Germinal center (tissue), 1 donor: ENCODE measurements around the gene PRKAR2B.

ENCODE experiments used
- DNase-seq: peaks from one replicate; pipeline ENCODE4 v3.0.0; 2012; ENCODE audit warnings: mixed read lengths, low spot score

PRKAR2B gene

DNA sequence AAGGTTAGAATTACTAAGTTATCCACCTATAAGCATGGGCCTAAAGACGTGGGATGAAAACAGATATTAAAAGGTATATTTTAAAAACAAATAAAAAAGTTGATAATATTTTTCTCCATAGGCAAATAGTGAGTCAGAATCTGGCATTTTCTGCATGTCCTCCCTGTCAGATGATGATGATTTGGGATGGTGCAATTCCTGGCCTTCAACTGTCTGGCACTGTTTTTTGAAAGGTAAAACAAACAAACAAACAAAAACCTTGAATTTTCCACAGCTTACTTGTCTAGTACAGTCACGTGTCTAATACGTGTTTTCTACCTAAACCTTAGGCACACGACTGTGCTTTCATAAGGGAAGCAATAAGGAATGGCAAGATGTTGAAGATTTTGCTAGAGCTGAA lies 141.7 kb downstream of the PRKAR2B start:
- DNase-seq: no peak

DNA sequence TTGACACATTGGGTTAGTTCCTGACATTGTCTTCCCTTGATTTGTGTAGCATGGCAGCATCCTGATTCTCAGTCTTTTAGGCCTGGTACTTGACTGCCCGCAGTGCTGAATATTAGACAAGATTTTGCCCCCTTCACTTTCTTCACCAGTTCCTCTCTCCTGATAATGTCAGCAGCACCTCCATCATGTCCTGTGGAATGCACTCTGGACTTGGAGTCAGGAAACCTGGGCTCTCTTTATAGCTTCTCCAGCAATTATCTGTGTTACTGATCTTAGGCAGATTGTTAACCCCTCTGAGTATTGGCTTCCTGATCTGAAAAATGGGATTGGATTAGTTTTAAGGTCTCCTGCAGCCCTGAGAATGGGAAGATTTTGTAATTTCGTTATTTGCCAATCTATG lies 143.3 kb downstream of the PRKAR2B start:
- DNase-seq: no peak

DNA sequence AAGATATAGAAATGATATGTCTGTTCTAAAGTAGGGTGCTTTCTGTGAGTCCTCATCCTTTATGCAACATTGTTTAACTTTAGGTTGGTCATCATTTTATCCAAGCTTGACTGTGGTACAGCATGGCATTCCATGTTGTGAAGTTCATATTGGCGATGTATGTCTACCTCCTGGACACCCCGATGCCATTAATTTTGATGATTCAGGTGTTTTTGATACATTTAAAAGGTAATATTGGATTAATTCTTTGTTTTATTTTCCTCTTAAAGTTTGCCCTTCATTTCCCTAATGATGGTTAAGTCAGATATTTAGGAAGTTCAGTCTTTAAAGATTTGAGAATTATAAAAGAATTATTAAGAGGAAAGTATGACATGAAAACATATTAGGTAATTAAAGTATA lies 145.6 kb downstream of the PRKAR2B start:
- no peak for DNase-seq

DNA sequence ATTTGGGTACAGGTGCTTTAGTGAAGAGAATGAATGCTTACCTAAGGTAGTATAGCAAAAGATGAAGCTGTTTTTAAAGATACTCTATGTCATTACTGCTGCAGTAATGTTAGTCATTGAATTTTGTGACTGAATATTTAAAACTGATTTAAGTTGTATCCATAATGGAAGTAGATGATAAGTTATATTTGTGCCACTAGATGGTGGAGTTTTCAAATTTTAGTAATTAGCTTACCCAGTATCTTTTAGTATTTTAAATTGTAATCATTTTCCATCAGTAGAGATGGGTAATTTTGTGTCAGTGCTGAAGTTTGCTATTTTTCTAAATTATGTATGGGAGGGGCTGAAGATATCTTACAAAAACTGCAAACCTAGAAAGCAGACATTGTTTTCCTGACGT lies 149.5 kb downstream of the PRKAR2B start:
- DNase-seq: no peak

DNA sequence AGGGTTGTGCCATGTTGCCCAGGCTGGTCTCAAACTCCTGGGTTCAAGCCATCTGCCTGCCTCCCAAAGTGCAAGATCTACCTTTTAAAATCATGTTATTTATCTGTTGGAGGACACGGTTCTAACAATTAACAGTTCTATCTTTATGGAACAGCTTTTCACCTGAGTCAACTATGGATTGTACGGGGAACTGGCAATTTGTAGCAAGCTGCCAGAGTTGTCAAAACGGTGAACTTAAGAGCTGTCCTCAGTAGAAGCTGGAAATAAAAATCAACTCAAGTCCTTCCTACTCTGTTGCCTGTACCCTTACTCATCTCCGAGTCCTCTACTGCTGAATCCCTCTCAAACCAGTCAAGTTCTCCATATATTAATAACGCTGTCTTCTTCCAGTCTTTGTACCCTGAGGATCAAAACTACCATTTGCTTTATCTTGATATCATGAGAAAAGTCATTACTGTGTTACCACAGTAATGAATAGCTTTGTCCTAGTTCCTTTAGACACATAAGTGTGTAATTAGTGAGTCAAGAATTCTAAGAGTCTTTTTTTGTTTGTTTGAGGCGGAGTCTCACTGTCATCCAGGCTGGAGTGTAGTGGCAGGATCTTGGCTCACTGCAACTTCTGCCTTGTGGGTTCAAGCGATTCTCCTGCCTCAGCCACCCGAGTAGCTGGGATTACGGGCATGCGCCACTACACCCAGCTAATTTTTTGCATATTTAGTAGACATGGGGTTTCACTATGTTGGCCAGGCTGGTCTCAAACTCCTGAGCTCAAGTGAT lies 152.5 kb downstream of the PRKAR2B start:
- no peak for DNase-seq

DNA sequence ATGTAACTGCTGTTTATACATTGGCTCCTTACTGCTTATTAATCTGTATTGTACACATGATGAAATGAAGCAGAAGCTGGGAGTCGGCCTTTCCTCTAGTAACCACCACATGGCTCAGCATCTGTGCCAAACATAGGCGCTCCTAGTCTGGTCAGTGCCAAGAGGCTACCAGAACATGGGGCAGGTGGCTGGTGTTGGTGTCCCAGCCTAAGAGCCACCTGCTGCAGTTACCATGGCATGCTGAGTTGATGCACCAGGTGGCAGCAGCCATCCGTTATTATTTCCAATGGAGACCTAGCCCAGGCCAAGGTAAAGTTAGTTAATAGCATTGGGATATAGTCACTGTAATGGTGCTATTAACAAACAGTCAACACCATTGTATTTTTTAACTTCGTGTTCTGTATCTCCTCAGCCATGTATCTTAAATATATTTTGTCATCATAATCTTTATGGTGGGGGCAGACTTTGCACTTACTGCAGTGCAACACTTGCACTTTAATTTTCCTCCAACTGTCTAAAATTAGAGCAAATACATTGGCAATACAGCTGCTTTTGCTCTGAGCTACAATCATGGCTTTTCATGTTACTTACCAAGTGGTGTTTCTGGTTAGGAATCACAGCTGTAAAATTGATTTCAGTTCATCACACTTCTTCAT lies 157.4 kb downstream of the PRKAR2B start:
- peak; percentile 43 for DNase-seq

DNA sequence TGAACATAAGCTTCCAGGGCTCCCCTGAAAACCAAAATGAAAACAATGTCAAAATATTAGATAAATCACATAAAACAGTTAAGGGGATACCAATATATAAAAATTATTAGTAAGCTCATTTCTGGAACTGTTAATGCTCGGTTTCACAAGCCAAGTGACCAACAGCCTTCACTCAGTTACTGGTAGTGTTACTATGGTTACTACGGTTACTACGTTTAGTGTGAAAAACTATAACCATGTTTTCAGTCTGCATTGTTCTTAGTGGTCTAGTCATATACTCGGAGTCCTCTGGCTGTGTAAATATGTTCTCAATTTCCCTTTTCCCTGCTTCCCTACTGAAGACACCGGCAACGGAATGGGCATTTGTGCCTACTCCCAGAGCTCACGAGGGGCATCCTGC lies 159.1 kb downstream of the PRKAR2B start:
- DNase-seq: no peak

DNA sequence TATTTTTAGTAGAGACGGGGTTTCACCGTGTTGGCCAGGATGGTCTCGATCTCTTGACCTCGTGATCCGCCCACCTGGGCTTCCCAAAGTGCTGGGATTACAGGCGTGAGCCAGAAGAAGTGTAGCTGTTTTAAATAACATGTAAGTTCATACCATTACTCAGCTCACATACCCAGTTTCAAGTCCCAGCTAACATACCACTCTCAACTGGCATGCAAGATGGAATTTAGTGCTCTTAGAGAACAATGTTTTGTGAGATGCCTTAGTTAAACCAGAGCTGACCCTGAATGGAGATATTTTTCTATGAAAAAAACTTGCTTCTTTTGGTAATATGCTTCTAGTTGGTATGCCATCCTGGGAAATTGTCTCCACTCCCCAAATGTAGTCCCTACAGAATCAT lies 161.6 kb downstream of the PRKAR2B start:
- DNase-seq: no peak

DNA sequence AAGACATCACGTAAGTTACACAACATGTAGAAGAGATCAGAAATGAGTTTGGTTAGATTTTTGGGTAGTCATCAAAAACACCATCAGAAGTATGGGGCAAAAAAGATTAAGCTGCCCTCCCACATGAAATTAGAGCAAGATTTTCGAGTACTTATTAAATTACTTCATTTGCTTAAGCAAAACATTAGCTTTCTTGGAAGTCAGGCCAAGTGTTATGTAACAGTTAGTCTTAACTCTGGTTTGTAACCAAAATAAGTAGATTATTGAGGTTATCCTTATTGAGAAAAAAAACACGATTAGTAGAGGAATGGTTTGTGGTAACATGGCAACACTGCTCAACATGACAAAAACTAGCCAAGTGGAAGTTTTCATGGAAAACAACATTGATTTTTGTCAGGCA lies 162.2 kb downstream of the PRKAR2B start:
- DNase-seq: no peak

DNA sequence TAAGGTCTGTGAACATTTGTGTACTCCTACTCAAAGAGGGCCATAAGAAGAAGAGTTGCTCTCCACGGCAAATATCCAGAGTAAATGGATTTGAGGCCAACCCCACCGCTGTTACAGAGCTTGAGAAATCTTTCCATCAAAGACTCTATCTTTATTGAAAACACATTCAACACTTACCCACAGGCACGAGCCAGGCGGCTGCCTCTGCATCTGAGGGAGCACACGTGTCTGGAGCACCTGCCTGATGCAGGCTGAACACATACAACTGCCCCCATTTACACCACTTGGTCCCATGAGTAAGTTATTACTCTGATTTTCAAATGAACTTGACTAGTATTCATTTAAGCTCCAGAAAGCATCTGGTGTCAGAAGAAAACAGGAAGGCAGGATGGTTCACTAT lies 163.0 kb downstream of the PRKAR2B start:
- DNase-seq: no peak

DNA sequence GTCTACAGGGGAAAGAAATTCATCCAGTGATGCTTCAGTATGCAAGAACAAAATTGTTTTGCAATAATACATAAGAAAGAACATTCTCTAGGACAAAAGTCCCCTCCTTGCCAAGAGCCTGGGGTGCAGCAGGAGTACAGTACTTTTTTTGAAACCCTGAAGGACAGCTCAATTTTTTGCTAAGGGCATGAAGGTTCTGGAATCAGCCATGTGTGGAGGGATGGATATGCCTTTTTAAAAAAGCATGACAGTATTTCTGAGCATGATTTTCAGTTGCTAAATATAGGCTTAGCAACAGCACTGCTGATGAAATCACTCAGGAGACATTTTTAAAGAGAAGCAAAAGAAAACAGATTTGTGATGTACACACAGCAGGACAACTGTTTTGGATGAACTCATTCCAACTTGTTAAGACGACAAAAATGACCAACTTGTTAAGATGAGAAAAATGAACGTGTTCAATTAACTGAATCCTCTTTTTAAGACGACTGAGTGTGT lies 163.6 kb downstream of the PRKAR2B start:
- DNase-seq: no peak

DNA sequence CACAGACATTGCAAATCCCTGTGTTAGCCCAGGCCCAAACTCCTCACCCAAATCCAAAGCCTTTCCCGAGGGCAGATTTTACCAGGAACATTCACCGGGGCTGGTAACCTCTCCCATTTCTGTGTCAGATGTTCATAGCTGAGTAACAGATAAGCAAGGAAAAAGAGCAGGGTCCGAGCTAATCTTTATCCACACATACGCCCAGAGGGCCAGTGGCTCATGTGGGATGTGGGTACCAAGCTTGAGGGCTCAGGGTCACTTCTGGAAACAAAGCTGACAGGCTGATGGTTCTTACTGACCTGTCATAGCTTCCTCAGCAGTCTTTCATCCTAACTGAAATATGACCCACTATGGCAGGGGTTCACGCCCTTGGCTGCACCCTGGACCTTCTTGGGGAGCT lies 164.1 kb downstream of the PRKAR2B start:
- DNase-seq: no peak

DNA sequence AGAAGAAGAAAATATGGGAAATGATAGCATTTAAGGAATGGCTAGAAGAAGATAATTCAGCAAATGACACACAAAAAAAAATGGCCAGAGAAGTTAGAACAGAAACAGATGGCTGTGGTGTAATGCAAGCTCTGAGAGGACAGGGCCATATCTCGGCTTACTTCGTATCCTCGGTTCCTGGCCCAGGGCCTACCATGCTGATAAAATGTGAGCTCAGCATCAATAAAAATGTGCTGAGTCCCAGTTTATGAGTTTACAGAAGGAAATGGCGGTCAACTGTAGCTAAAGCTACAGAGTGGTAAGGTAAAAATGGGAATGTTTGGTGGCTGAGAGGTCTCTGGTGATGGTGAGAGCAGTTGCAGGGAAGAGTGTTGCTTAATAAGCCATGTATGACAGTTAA lies 165.1 kb downstream of the PRKAR2B start:
- DNase-seq: no peak

DNA sequence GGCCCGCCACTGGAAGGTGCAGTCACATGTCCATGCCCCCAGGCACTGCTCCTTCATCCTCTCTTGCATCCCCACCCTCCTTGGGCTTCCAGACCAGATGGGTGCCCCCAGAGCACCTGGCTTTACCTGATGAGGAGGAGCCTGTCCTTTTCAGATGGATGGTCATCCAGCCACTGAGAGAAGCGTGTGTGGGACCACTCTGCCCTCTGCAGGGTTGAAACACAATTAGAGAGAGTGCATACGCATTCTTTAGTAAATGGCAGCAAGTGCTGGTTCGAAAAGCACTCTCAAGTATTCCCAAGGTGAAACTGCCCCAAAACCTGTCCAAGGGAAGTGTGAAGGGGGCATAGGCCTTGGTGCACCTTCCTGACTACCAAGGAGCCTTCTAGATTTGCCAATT lies 165.9 kb downstream of the PRKAR2B start:
- no peak for DNase-seq
